B cell (primary cell): ENCODE measurements around the gene NOL6. TPM values are rescaled to one million over a fixed set of nuclear protein-coding genes. Genes with fewer than 3 reads are reported as not detected.

ENCODE experiments used
- ATAC-seq: fragments of 200-7000 bp; cut with Tn5 transposase; one replicate; pipeline ENCODE4 v1.10.0; 2021; ENCODE audit warnings: low read depth, mild to moderate bottlenecking, moderate number of reproducible peaks, moderate library complexity
- CTCF ChIA-PET: fragments of 350-600 bp; sonication (Branson Sonifier 250); formaldehyde crosslinking; loops from one replicate; lab custom pipeline; 2021; ENCODE audit warnings: antibody characterized with exemption, inconsistent platforms; lab: Charles Lee
- POLR2A ChIA-PET: fragments of 350-600 bp; sonication (Branson Sonifier 250); formaldehyde crosslinking; loops from one replicate; lab custom pipeline; 2021; ENCODE audit warnings: antibody characterized with exemption; lab: Charles Lee
- DNase-seq: peaks from one replicate; pipeline ENCODE4 v3.0.0; 2013
- H2AFZ ChIP-seq: 2 replicates; pipeline ENCODE4 v1.6.1; 2012; ENCODE audit warnings: mild to moderate bottlenecking, low read depth, low read length; ENCODE audit not compliant: insufficient read depth, poor library complexity, severe bottlenecking
- H3K27ac ChIP-seq, 2 donors: 1 replicate in 1 of 2; 2 replicates in 1 of 2; pipeline ENCODE4 v1.5.1; 2012 to 2013; ENCODE audit warnings: low read length in 2 of 2, mild to moderate bottlenecking in 2 of 2, moderate library complexity in 1 of 2
- H3K27me3 ChIP-seq, 4 experiments: fragments of 200-600 bp in 1 of 4; sonication (generic) in 1 of 4; replicated peaks in 1 of 4; 1 replicate in 2 of 4; 2 replicates in 2 of 4; pipeline versions ENCODE4 v1.6.1 to v1.7.0; 2013 to 2016; ENCODE audit warnings: low read length in 3 of 4, mild to moderate bottlenecking in 2 of 4, mixed read lengths in 1 of 4, moderate library complexity in 1 of 4; ENCODE audit not compliant: insufficient read depth in 4 of 4, control insufficient read depth in 3 of 4; ENCODE audit errors: control extremely low read depth in 1 of 4
- H3K36me3 ChIP-seq, 2 experiments: replicated peaks in 1 of 2; 1 replicate in 1 of 2; 2 replicates in 1 of 2; pipeline versions ENCODE4 v1.6.1 to v1.7.1; 2013; ENCODE audit warnings: low read length in 1 of 2; ENCODE audit not compliant: insufficient read depth in 2 of 2, control insufficient read depth in 1 of 2; ENCODE audit errors: control extremely low read depth in 1 of 2, extremely low read depth in 1 of 2
- H3K4me1 ChIP-seq, 2 donors: fragments of 200-600 bp in 1 of 2; sonication (generic) in 1 of 2; 1 replicate in 1 of 2; 2 replicates in 1 of 2; pipeline versions ENCODE4 v1.5.1 to v1.6.1; 2013 to 2017; ENCODE audit warnings: low read length in 2 of 2; ENCODE audit not compliant: control insufficient read depth in 2 of 2, insufficient read depth in 2 of 2
- H3K4me2 ChIP-seq: replicated peaks from 2 replicates; pipeline ENCODE3; 2012; ENCODE audit warnings: mild to moderate bottlenecking, low read depth, low read length; ENCODE audit not compliant: poor library complexity, severe bottlenecking
- H3K4me3 ChIP-seq, 5 experiments: fragments of 200-600 bp in 1 of 5; sonication (generic) in 1 of 5; 1 replicate in 3 of 5; 2 replicates in 2 of 5; pipeline versions ENCODE4 v1.5.1 to v1.7.0; 2011 to 2016; ENCODE audit warnings: low read length in 4 of 5, mild to moderate bottlenecking in 4 of 5, low read depth in 2 of 5, control low read depth in 1 of 5, moderate library complexity in 1 of 5; ENCODE audit not compliant: insufficient read depth in 1 of 5; ENCODE audit errors: control extremely low read depth in 1 of 5, extremely low read depth in 1 of 5
- H3K79me2 ChIP-seq: fragments of 200-600 bp; sonication (generic); one replicate; pipeline ENCODE4 v1.6.0; 2016; ENCODE audit warnings: low read length; ENCODE audit not compliant: control insufficient read depth, insufficient read depth
- H3K9ac ChIP-seq: fragments of 200-600 bp; sonication (generic); 2 replicates; pipeline ENCODE4 v1.6.1; 2017; ENCODE audit warnings: mild to moderate bottlenecking, low read length, moderate library complexity
- H3K9me3 ChIP-seq, 3 donors: one replicate each; pipeline versions ENCODE4 v1.6.1 to v1.7.1; 2013; ENCODE audit warnings: low read length in 2 of 3; ENCODE audit not compliant: control insufficient read depth in 2 of 3, insufficient read depth in 1 of 3; ENCODE audit errors: control extremely low read depth in 1 of 3
- H4K20me1 ChIP-seq: 2 replicates; pipeline ENCODE4 v1.6.0; 2012; ENCODE audit warnings: mild to moderate bottlenecking, low read length; ENCODE audit not compliant: insufficient read depth, control insufficient read depth, poor library complexity, severe bottlenecking
- H3K27ac Mint-ChIP-seq: one replicate; pipeline ENCODE4 v1.8.0; 2021; ENCODE audit warnings: mixed read lengths
- H3K27me3 Mint-ChIP-seq: one replicate; pipeline ENCODE4 v1.8.0; 2021; ENCODE audit warnings: mixed read lengths
- H3K4me1 Mint-ChIP-seq: one replicate; pipeline ENCODE4 v1.8.0; 2021; ENCODE audit warnings: mixed read lengths
- H3K4me3 Mint-ChIP-seq: one replicate; pipeline ENCODE4 v1.8.0; 2021; ENCODE audit warnings: mixed read lengths
- H3K9me3 Mint-ChIP-seq: one replicate; pipeline ENCODE4 v1.8.0; 2022; ENCODE audit warnings: mixed read lengths; ENCODE audit not compliant: insufficient read depth
- EZH2 ChIP-seq: IDR thresholded peaks from 2 replicates; pipeline ENCODE4 v1.6.1; 2012; ENCODE audit warnings: borderline replicate concordance, low read depth, mild to moderate bottlenecking, moderate library complexity, low read length; ENCODE audit not compliant: insufficient read depth, poor library complexity, severe bottlenecking
- WGBS: methylation state at CpG from one replicate; pipeline ENCODE4 v1.1.5; 2013; ENCODE audit warnings: missing lambda C conversion rate; ENCODE audit not compliant: insufficient coverage; 5-methylcytosine and 5-hydroxymethylcytosine counted together
- intact Hi-C: fragments of 100-400 bp; cut with micrococcal nuclease; formaldehyde crosslinking; loops from one replicate; pipeline ENCODE4 v1.10.0; 2022
- polyA plus RNA-seq: library from polyadenylated mRNA; depleted of rRNA; stranded (reverse); fragments of >200 nt; gene quantifications from 2 replicates; pipeline ENCODE4 v1.2.3, GENCODE V29; 2012
- total RNA-seq, 2 donors: library from RNA; stranded (reverse); fragments of 120-200 nt in 1 of 2; gene quantifications; 1 replicate in 1 of 2; 2 replicates in 1 of 2; pipeline versions ENCODE4 v1.2.3 to v1.2.4, GENCODE V29; 2013 to 2022
- TF ChIP-seq, protein P1 (sequence below): fragments of 200-600 bp; IDR thresholded peaks from one replicate; pipeline ENCODE4 v1.8.0; 2022; ENCODE audit warnings: antibody characterized with exemption, mild to moderate bottlenecking

The NOL6 gene
- total and polyA plus RNA-seq, 2 donors (not counting 1 experiment from before 2014, with no cell fraction given): 31.8 to 40.1 TPM

GRCh38 chr9:33449715-33450114, 24.0 kb downstream of the NOL6 start:
- H3K4me1 Mint-ChIP-seq: peaks cover 24% of the 10 kb centered on the region
- no peak overlapping the region for H3K4me2 ChIP-seq
- no peak overlapping the region for H2AFZ ChIP-seq
- no peaks in the 10 kb centered on the region for H3K9me3 Mint-ChIP-seq
- CTCF ChIA-PET: interaction anchor here (0.7 to 1.9 kb wide), 2 partner anchors 17 to 37 kb away, joined by 3 to 6 read pairs; no protein-coding TSS in a partner anchor
- H3K4me3 Mint-ChIP-seq: no peak overlapping the region
- no peak overlapping the region for H3K27ac Mint-ChIP-seq
- ATAC-seq: no peak
- H3K27ac ChIP-seq: no peak overlapping the region
- no peaks in the 10 kb centered on the region for H3K79me2 ChIP-seq
- H4K20me1 ChIP-seq: no peaks in the 10 kb centered on the region
- POLR2A ChIA-PET: no interaction called here
- 79% methylated on average over 3 of the region's 5 CpGs for WGBS
- peaks cover 0 to 9% (median 1%) of the 10 kb centered on the region in 4 experiments for H3K27me3 ChIP-seq
- TF ChIP-seq EZH2: no peak
- TF ChIP-seq, protein P1, sequence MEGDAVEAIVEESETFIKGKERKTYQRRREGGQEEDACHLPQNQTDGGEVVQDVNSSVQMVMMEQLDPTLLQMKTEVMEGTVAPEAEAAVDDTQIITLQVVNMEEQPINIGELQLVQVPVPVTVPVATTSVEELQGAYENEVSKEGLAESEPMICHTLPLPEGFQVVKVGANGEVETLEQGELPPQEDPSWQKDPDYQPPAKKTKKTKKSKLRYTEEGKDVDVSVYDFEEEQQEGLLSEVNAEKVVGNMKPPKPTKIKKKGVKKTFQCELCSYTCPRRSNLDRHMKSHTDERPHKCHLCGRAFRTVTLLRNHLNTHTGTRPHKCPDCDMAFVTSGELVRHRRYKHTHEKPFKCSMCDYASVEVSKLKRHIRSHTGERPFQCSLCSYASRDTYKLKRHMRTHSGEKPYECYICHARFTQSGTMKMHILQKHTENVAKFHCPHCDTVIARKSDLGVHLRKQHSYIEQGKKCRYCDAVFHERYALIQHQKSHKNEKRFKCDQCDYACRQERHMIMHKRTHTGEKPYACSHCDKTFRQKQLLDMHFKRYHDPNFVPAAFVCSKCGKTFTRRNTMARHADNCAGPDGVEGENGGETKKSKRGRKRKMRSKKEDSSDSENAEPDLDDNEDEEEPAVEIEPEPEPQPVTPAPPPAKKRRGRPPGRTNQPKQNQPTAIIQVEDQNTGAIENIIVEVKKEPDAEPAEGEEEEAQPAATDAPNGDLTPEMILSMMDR: no peak
- H3K36me3 ChIP-seq: no peaks in the 10 kb centered on the region
- DNase-seq: no peak
- intact Hi-C loops: no loop called here
- H3K9ac ChIP-seq: no peak overlapping the region
- H3K4me3 ChIP-seq: no peak overlapping the region
- peaks cover 3% of the 10 kb centered on the region for H3K27me3 Mint-ChIP-seq
- no peaks in the 10 kb centered on the region for H3K9me3 ChIP-seq
- peaks cover 22 to 34% of the 10 kb centered on the region in 2 donors for H3K4me1 ChIP-seq

- no peaks in the 10 kb centered on the region for H3K9me3 Mint-ChIP-seq
- Histone ChIP-seq H2AFZ (peak overlapping the region; percentile 80), H3K79me2 (no peaks in the 10 kb centered on the region), H3K4me2 (peak overlapping the region; percentile 92), H3K4me3 (peak overlapping the region in 4 of 5 experiments; percentile 14 to 59 (median 41)), H3K4me1 (peaks cover 22 to 25% of the 10 kb centered on the region in 2 donors), H4K20me1 (no peaks in the 10 kb centered on the region), H3K9ac (peak overlapping the region; percentile 65), H3K9me3 (no peaks in the 10 kb centered on the region), H3K27me3 (peaks cover 0 to 9% (median 1%) of the 10 kb centered on the region in 4 experiments), H3K36me3 (no peaks in the 10 kb centered on the region), H3K27ac (no peak overlapping the region)
- DNase-seq (no peak), ATAC-seq (no peak)
- no peak overlapping the region for H3K27ac Mint-ChIP-seq
- H3K27me3 Mint-ChIP-seq: peaks cover 3% of the 10 kb centered on the region
- peaks cover 24% of the 10 kb centered on the region for H3K4me1 Mint-ChIP-seq
- POLR2A ChIA-PET: interaction anchor here (1.6 kb wide), 1 partner anchor 26 kb away, joined by 4 read pairs; the partner anchor contains the start of gene NOL6
- 54% methylated on average over 20 of the region's 20 CpGs for WGBS
- CTCF ChIA-PET: interaction anchor here (1.2 to 1.9 kb wide), 4 partner anchors 12 to 158 kb away, joined by 3 to 6 read pairs (median 3); partner anchors contain the start of genes NFX1 and NOL6
- intact Hi-C loops: no loop called here
- peak overlapping the region; percentile 88 for H3K4me3 Mint-ChIP-seq
- TF ChIP-seq EZH2: no peak
- TF ChIP-seq, protein P1: no peak
These were observed 25.7 kb downstream of the NOL6 start for GRCh38 chr9:33447799-33448553.
